HepG2 (cell line): ENCODE data around the gene ECPAS. TPM values are rescaled to one million over a fixed set of nuclear protein-coding genes. Genes with fewer than 3 reads are reported as not detected.

Experiments used
- ASH2L ChIP-seq: fragments of 300-600, 200-600 bp; sonication (generic); IDR thresholded peaks from 2 replicates; pipeline ENCODE4 v1.7.0; 2017; ENCODE audit warnings: low read depth, mild to moderate bottlenecking, moderate library complexity, mixed read lengths, low read length; ENCODE audit not compliant: insufficient read length
- CBFB ChIP-seq: sonication (generic); formaldehyde crosslinking; IDR thresholded peaks from 2 replicates; pipeline ENCODE4 v1.4.0; 2020; ENCODE audit warnings: missing genetic modification reagents
- CHD2 ChIP-seq: IDR thresholded peaks from 2 replicates; pipeline ENCODE4 v1.6.1; 2011; ENCODE audit warnings: low read depth, low read length, improper control_type of control experiment
- GATAD2A ChIP-seq: IDR thresholded peaks from 2 replicates; pipeline ENCODE4 v1.6.1; 2016
- HDAC2 ChIP-seq: sonication (generic); formaldehyde crosslinking; IDR thresholded peaks from 2 replicates; pipeline ENCODE4 v1.4.0; 2020; ENCODE audit warnings: missing genetic modification reagents
- HHEX ChIP-seq: IDR thresholded peaks from 2 replicates; pipeline ENCODE4 v1.6.1; 2016; ENCODE audit warnings: control low read depth
- IKZF4 ChIP-seq: sonication (generic); formaldehyde crosslinking; IDR thresholded peaks from 2 replicates; pipeline ENCODE4 v1.5.1; 2020; ENCODE audit warnings: borderline replicate concordance, mild to moderate bottlenecking, low read depth, missing genetic modification reagents; ENCODE audit errors: not compliant biosample characterization
- IRX3 ChIP-seq: sonication (generic); formaldehyde crosslinking; IDR thresholded peaks from 2 replicates; pipeline ENCODE4 v1.8.1; 2023; ENCODE audit warnings: mild to moderate bottlenecking, low read depth, missing genetic modification reagents, borderline replicate concordance
- MEF2D ChIP-seq: sonication (generic); formaldehyde crosslinking; IDR thresholded peaks from 2 replicates; pipeline ENCODE4 v1.5.1; 2020; ENCODE audit warnings: mild to moderate bottlenecking, missing genetic modification reagents
- NPAS2 ChIP-seq: sonication (generic); formaldehyde crosslinking; IDR thresholded peaks from 2 replicates; pipeline ENCODE4 v1.8.0; 2022; ENCODE audit warnings: mild to moderate bottlenecking, missing genetic modification reagents, borderline replicate concordance
- PRMT3 ChIP-seq: sonication (generic); formaldehyde crosslinking; IDR thresholded peaks from 2 replicates; pipeline ENCODE4 v1.8.1; 2022; ENCODE audit warnings: low read depth, mild to moderate bottlenecking, moderate library complexity, missing genetic modification reagents, borderline replicate concordance
- SMAD1 ChIP-seq: sonication (generic); formaldehyde crosslinking; IDR thresholded peaks from 2 replicates; pipeline ENCODE4 v1.4.0; 2020; ENCODE audit warnings: missing genetic modification reagents, low read depth, mild to moderate bottlenecking, borderline replicate concordance
- ZNF12 ChIP-seq: sonication (generic); formaldehyde crosslinking; IDR thresholded peaks from 2 replicates; pipeline ENCODE4 v1.5.0; 2020; ENCODE audit warnings: missing genetic modification reagents
- ZNF3 ChIP-seq: IDR thresholded peaks from 2 replicates; pipeline ENCODE4 v1.7.0; 2017; ENCODE audit warnings: inconsistent platforms
- ZNF331 ChIP-seq: sonication (generic); formaldehyde crosslinking; IDR thresholded peaks from 2 replicates; pipeline ENCODE4 v1.4.0; 2020; ENCODE audit warnings: missing genetic modification reagents
- ZNF577 ChIP-seq: sonication (generic); formaldehyde crosslinking; IDR thresholded peaks from 2 replicates; pipeline ENCODE4 v1.4.0; 2020; ENCODE audit warnings: mild to moderate bottlenecking, low read depth, missing genetic modification reagents, borderline replicate concordance
- ZNF737 ChIP-seq: sonication (generic); formaldehyde crosslinking; IDR thresholded peaks from 2 replicates; pipeline ENCODE4 v1.5.0; 2020; ENCODE audit warnings: missing genetic modification reagents, mild to moderate bottlenecking, borderline replicate concordance
- ZNF883 ChIP-seq: sonication (generic); formaldehyde crosslinking; IDR thresholded peaks from 2 replicates; pipeline ENCODE4 v1.5.1; 2020; ENCODE audit warnings: mild to moderate bottlenecking, missing genetic modification reagents; ENCODE audit errors: not compliant biosample characterization
- polyA plus RNA-seq, 8 experiments: library from polyadenylated mRNA; depleted of rRNA in 3 of 8; stranded (reverse) in 7 of 8; unstranded in 1 of 8; fragments of >200 nt; fragmentation: Illumina TruSeq in 4 of 8; extraction: Trizol in 4 of 8; gene quantifications; 2 replicates each; pipeline versions ENCODE4 v1.2.1 to v1.2.3, GENCODE V29; 2011 to 2016; ENCODE audit warnings: low read depth in 4 of 8, missing spikeins in 1 of 8, mixed read lengths in 1 of 8; ENCODE audit not compliant: insufficient read depth in 1 of 8
- total RNA-seq, 5 experiments: library from RNA; depleted of rRNA; stranded (reverse); fragments of >200 nt; fragmentation: Illumina TruSeq; extraction: Trizol; gene quantifications; 2 replicates each; pipeline ENCODE4 v1.2.3, GENCODE V29; 2016; ENCODE audit warnings: low read depth in 1 of 5
- TF ChIP-seq, protein P1 (sequence below): sonication (generic); formaldehyde crosslinking; IDR thresholded peaks from 2 replicates; pipeline ENCODE4 v1.5.0; 2020; ENCODE audit warnings: missing genetic modification reagents, mild to moderate bottlenecking, borderline replicate concordance
- TF ChIP-seq, protein P2 (sequence below): sonication (generic); formaldehyde crosslinking; IDR thresholded peaks from 2 replicates; pipeline ENCODE4 v1.8.1; 2023; ENCODE audit warnings: mild to moderate bottlenecking, missing genetic modification reagents
- TF ChIP-seq, protein P3 (sequence below): IDR thresholded peaks from 2 replicates; pipeline ENCODE4 v1.6.1; 2016; ENCODE audit warnings: low read depth, control low read depth
- TF ChIP-seq, protein P4 (sequence below): sonication (generic); formaldehyde crosslinking; IDR thresholded peaks from 2 replicates; pipeline ENCODE4 v1.4.0; 2020; ENCODE audit warnings: missing genetic modification reagents

The ECPAS gene
- total and polyA plus RNA-seq, 2 of the 13 experiments (the other 11 are each of a cell fraction or from before 2014, with no cell fraction given), result 35.3 to 58.0 TPM

DNA sequence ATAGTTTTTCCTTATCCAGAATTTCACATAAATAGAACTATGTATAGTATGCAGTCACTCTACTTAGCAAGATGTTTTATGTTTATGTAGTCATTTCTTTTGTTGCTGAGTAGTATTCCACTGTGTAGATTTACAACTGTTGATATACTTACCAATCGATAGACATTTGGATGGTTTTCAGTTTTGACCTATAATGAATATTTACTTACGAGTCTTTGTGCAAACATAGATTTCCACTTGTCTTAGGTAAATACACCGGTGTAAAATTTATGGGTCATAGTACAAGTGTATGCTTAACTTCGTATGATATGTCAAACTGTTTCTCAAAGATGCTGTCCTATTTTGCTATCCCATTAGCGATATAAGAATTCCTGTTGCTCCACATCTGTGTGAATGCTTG lies 134.4 kb downstream of the ECPAS start (continued):
- TF ChIP-seq HHEX (CRISPR knock-in tag), result peak; percentile 98
- peak; percentile 96 for TF ChIP-seq GATAD2A
- peak; percentile 98 for TF ChIP-seq HDAC2 (CRISPR knock-in tag)
- TF ChIP-seq, protein P1, sequence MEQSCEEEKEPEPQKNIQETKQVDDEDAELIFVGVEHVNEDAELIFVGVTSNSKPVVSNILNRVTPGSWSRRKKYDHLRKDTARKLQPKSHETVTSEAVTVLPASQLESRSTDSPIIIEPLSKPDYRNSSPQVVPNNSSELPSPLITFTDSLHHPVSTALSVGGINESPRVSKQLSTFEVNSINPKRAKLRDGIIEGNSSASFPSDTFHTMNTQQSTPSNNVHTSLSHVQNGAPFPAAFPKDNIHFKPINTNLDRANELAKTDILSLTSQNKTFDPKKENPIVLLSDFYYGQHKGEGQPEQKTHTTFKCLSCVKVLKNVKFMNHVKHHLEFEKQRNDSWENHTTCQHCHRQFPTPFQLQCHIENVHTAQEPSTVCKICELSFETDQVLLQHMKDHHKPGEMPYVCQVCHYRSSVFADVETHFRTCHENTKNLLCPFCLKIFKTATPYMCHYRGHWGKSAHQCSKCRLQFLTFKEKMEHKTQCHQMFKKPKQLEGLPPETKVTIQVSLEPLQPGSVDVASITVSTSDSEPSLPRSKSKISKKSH (CRISPR knock-in tag), result no peak
- TF ChIP-seq, protein P2, sequence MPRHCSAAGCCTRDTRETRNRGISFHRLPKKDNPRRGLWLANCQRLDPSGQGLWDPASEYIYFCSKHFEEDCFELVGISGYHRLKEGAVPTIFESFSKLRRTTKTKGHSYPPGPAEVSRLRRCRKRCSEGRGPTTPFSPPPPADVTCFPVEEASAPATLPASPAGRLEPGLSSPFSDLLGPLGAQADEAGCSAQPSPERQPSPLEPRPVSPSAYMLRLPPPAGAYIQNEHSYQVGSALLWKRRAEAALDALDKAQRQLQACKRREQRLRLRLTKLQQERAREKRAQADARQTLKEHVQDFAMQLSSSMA (CRISPR knock-in tag), result no peak
- no peak for TF ChIP-seq ZNF883
- peak; percentile 55 for TF ChIP-seq ASH2L
- TF ChIP-seq, protein P3, sequence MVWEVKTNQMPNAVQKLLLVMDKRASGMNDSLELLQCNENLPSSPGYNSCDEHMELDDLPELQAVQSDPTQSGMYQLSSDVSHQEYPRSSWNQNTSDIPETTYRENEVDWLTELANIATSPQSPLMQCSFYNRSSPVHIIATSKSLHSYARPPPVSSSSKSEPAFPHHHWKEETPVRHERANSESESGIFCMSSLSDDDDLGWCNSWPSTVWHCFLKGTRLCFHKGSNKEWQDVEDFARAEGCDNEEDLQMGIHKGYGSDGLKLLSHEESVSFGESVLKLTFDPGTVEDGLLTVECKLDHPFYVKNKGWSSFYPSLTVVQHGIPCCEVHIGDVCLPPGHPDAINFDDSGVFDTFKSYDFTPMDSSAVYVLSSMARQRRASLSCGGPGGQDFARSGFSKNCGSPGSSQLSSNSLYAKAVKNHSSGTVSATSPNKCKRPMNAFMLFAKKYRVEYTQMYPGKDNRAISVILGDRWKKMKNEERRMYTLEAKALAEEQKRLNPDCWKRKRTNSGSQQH (CRISPR knock-in tag), result no peak
- TF ChIP-seq, protein P4, sequence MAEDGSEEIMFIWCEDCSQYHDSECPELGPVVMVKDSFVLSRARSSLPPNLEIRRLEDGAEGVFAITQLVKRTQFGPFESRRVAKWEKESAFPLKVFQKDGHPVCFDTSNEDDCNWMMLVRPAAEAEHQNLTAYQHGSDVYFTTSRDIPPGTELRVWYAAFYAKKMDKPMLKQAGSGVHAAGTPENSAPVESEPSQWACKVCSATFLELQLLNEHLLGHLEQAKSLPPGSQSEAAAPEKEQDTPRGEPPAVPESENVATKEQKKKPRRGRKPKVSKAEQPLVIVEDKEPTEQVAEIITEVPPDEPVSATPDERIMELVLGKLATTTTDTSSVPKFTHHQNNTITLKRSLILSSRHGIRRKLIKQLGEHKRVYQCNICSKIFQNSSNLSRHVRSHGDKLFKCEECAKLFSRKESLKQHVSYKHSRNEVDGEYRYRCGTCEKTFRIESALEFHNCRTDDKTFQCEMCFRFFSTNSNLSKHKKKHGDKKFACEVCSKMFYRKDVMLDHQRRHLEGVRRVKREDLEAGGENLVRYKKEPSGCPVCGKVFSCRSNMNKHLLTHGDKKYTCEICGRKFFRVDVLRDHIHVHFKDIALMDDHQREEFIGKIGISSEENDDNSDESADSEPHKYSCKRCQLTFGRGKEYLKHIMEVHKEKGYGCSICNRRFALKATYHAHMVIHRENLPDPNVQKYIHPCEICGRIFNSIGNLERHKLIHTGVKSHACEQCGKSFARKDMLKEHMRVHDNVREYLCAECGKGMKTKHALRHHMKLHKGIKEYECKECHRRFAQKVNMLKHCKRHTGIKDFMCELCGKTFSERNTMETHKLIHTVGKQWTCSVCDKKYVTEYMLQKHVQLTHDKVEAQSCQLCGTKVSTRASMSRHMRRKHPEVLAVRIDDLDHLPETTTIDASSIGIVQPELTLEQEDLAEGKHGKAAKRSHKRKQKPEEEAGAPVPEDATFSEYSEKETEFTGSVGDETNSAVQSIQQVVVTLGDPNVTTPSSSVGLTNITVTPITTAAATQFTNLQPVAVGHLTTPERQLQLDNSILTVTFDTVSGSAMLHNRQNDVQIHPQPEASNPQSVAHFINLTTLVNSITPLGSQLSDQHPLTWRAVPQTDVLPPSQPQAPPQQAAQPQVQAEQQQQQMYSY (CRISPR knock-in tag), result no peak
- TF ChIP-seq SMAD1 (CRISPR knock-in tag), result no peak
- 0 out of 2 replicates have a peak, but pooled peaks have one; percentile 41 for TF ChIP-seq CBFB
- TF ChIP-seq MEF2D (CRISPR knock-in tag), result no peak
- TF ChIP-seq IKZF4 (CRISPR knock-in tag), result no peak
- TF ChIP-seq IRX3 (CRISPR knock-in tag), result no peak
- TF ChIP-seq ZNF331 (CRISPR knock-in tag), result no peak
- TF ChIP-seq CHD2, result no peak
- TF ChIP-seq ZNF12 (CRISPR knock-in tag), result no peak
- no peak for TF ChIP-seq NPAS2
- TF ChIP-seq ZNF737 (CRISPR knock-in tag), result no peak
- no peak for TF ChIP-seq PRMT3 (CRISPR knock-in tag)
- TF ChIP-seq ZNF577 (CRISPR knock-in tag), result no peak
- TF ChIP-seq ZNF3, result peak; percentile 32; the same call in 1 of the 2 replicates
